ENCODE measurements around the gene MAGI2. TPM values are rescaled to one million over a fixed set of nuclear protein-coding genes. Genes with fewer than 3 reads are reported as not detected.

The MAGI2 gene
- total RNA-seq, 1 donor from 2014 or later = 6.9 TPM

DNA sequence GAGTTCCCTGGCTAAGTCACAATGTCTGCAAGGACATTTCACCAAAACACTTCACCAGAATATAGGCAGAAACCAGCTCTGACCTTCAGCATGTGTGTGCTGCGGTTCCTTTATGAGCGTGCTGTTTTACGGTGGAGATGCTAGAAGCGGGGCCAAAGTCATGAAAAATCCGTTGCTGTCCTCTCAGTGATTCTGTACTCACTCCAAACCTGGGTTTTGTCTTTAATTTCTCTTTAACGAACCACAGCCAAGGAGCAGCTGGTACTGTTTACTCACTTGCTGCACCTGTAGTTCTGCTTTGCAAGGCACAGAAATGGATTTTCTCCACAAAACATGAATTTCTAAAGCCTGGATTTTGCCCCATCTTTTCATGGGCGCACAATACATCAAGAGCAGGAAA lies 1015.0 kb downstream of the MAGI2 start:
- intact Hi-C loops (cut with DNase I) = no loop called here
- no peaks in the 10 kb centered on the region for H3K27me3 ChIP-seq
- no peak for DNase-seq (ENCODE audit: extremely low spot score in 2 of 2)
- H3K4me1 ChIP-seq = peaks cover 6% of the 10 kb centered on the region
- TF ChIP-seq POLR2AphosphoS5 (IDR thresholded peaks at IDR 0.05; ENCODE audit: insufficient read depth in 1 of 2, low read depth in 1 of 2) (no peak), POLR2A (IDR thresholded peaks at IDR 0.05) (no peak)
- TF ChIP-seq, protein P1, sequence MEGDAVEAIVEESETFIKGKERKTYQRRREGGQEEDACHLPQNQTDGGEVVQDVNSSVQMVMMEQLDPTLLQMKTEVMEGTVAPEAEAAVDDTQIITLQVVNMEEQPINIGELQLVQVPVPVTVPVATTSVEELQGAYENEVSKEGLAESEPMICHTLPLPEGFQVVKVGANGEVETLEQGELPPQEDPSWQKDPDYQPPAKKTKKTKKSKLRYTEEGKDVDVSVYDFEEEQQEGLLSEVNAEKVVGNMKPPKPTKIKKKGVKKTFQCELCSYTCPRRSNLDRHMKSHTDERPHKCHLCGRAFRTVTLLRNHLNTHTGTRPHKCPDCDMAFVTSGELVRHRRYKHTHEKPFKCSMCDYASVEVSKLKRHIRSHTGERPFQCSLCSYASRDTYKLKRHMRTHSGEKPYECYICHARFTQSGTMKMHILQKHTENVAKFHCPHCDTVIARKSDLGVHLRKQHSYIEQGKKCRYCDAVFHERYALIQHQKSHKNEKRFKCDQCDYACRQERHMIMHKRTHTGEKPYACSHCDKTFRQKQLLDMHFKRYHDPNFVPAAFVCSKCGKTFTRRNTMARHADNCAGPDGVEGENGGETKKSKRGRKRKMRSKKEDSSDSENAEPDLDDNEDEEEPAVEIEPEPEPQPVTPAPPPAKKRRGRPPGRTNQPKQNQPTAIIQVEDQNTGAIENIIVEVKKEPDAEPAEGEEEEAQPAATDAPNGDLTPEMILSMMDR (IDR thresholded peaks at IDR 0.05) = no peak
- H3K9me3 ChIP-seq = no peaks in the 10 kb centered on the region
- H3K27ac ChIP-seq = no peak overlapping the region
- no peaks in the 10 kb centered on the region for H3K36me3 ChIP-seq
- no peak overlapping the region for H3K4me3 ChIP-seq

DNA sequence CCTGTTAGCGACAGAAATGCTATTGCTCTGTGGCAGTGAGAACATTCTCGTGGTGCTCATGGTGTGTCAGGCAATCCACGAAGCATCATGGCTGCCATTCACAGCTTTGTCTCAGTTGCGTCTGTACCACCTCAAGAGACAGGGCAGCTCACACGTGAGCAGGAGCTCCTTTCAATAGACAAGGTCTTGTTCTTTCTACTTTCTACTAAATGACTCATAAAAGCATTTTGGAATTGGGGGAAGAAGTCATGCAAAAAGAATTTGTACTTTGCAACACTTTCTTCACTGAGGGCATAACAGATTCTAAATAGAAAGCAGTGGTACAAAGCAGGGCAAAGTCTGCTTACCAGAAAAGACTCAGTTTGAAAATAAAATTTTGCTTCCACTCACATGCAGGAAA lies 1016.3 kb downstream of the MAGI2 start:
- DNase-seq (ENCODE audit: extremely low spot score in 2 of 2) = no peak
- peaks cover 6% of the 10 kb centered on the region for H3K4me1 ChIP-seq
- no peak for TF ChIP-seq POLR2AphosphoS5 (IDR thresholded peaks at IDR 0.05; ENCODE audit: insufficient read depth in 1 of 2, low read depth in 1 of 2)
- TF ChIP-seq, protein P1 (IDR thresholded peaks at IDR 0.05) = no peak

DNA sequence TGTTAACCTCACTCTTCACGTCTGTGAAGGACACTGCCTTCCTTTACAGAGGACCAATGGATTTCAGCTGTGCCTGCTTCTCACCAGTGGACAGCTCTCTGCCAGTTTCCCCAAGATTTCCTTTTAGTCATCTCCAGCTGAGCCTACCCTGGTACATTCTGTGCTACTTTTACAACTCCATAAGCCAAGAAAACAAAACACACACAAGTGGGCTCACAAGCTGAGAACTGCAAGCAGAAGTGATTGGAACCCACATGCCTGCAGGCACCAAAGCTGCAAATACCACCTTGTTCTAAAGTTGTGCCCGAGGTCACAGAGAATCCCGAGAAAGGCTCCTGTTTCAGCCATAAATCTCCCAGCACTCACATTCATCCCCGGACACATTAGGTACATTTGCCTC lies 1018.1 kb downstream of the MAGI2 start:
- TF ChIP-seq, protein P1 (IDR thresholded peaks at IDR 0.05) = no peak
- TF ChIP-seq POLR2AphosphoS5 (IDR thresholded peaks at IDR 0.05; ENCODE audit: insufficient read depth in 1 of 2, low read depth in 1 of 2) (no peak), POLR2A (IDR thresholded peaks at IDR 0.05) (no peak)
- no peak overlapping the region for H3K4me3 ChIP-seq
- DNase-seq (ENCODE audit: extremely low spot score in 2 of 2) = no peak
- H3K27me3 ChIP-seq = no peaks in the 10 kb centered on the region
- no peaks in the 10 kb centered on the region for H3K9me3 ChIP-seq
- intact Hi-C loops (cut with DNase I) = no loop called here
- H3K4me1 ChIP-seq = peaks cover 6% of the 10 kb centered on the region
- H3K36me3 ChIP-seq = no peaks in the 10 kb centered on the region
- no peak overlapping the region for H3K27ac ChIP-seq

More for the DNA sequence above, 1016.3 kb downstream of the MAGI2 start:
- H3K27ac ChIP-seq = no peak overlapping the region
- intact Hi-C loops (cut with DNase I) = no loop called here
- H3K36me3 ChIP-seq = no peaks in the 10 kb centered on the region
- H3K27me3 ChIP-seq = no peaks in the 10 kb centered on the region
- no peak overlapping the region for H3K4me3 ChIP-seq
- H3K9me3 ChIP-seq = no peaks in the 10 kb centered on the region

DNA sequence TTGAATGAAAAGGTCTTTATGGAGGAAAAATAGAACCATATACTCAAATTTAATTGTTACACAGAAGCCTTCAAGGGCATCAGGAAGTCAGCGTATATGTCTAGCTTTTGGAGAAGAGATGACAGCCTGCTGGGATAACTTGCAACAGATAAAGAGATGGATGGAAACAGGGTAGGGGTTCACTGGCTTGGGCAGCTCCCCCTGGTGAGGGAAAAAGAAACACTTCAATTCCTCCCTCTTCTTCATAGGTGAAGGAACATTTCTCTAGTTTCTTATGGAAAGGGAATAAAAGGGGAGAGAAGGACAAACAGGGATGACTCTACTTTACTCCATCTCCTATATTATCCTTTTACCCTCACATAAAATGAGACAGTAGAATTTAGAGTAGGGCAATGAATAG lies 1019.2 kb downstream of the MAGI2 start:
- H3K27me3 ChIP-seq = no peaks in the 10 kb centered on the region
- TF ChIP-seq, protein P1 (IDR thresholded peaks at IDR 0.05) = no peak
- TF ChIP-seq POLR2AphosphoS5 (IDR thresholded peaks at IDR 0.05; ENCODE audit: insufficient read depth in 1 of 2, low read depth in 1 of 2) (no peak), POLR2A (IDR thresholded peaks at IDR 0.05) (no peak)
- H3K27ac ChIP-seq = no peak overlapping the region
- H3K36me3 ChIP-seq = no peaks in the 10 kb centered on the region
- no peaks in the 10 kb centered on the region for H3K9me3 ChIP-seq
- DNase-seq (ENCODE audit: extremely low spot score in 2 of 2) = no peak
- H3K4me1 ChIP-seq = peaks cover 6% of the 10 kb centered on the region
- intact Hi-C loops (cut with DNase I) = no loop called here
- no peak overlapping the region for H3K4me3 ChIP-seq

DNA sequence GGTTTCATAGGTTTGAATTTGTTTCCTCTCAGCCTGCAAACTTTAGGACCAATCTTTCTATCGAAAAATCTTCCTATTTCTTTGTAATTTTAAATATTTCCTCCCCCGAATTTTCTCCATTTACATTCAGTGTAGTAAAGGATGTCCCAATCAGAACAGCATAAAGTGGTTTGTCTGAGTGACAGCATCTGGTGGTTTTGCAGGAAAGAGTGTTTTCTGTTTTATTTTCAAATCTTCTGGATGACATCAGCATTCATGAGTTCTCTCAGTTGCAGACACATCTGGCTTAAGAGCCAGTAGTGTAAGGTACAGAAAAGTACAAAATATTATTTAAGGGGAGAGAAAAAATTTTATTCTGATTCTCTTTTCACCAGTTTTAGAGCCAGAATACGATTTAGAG lies 1020.0 kb downstream of the MAGI2 start:
- Histone ChIP-seq H3K9me3 (no peaks in the 10 kb centered on the region), H3K36me3 (no peaks in the 10 kb centered on the region), H3K27ac (no peak overlapping the region), H3K4me3 (no peak overlapping the region), H3K27me3 (no peaks in the 10 kb centered on the region), H3K4me1 (peaks cover 3% of the 10 kb centered on the region)
- TF ChIP-seq POLR2AphosphoS5 (IDR thresholded peaks at IDR 0.05; ENCODE audit: insufficient read depth in 1 of 2, low read depth in 1 of 2) (no peak), POLR2A (IDR thresholded peaks at IDR 0.05) (no peak)
- TF ChIP-seq, protein P1 (IDR thresholded peaks at IDR 0.05) = no peak
- DNase-seq (ENCODE audit: extremely low spot score in 2 of 2) = no peak
- intact Hi-C loops (cut with DNase I) = no loop called here
